DMS53 treated with DMSO at 0.1 percent for 48 hours (cell line): Measurements from ENCODE around the gene KDELR3.
"Not testable (repeated sequence)": the region's sequence is repeated elsewhere in the genome, so short reads cannot be mapped to it uniquely, and the experiment has no call there.

Source experiments
- DNase-seq: peaks from one replicate; lab custom pipeline; 2025; ENCODE audit not compliant: unreplicated experiment; lab: John Stamatoyannopoulos, UW

KDELR3 gene

DNA sequence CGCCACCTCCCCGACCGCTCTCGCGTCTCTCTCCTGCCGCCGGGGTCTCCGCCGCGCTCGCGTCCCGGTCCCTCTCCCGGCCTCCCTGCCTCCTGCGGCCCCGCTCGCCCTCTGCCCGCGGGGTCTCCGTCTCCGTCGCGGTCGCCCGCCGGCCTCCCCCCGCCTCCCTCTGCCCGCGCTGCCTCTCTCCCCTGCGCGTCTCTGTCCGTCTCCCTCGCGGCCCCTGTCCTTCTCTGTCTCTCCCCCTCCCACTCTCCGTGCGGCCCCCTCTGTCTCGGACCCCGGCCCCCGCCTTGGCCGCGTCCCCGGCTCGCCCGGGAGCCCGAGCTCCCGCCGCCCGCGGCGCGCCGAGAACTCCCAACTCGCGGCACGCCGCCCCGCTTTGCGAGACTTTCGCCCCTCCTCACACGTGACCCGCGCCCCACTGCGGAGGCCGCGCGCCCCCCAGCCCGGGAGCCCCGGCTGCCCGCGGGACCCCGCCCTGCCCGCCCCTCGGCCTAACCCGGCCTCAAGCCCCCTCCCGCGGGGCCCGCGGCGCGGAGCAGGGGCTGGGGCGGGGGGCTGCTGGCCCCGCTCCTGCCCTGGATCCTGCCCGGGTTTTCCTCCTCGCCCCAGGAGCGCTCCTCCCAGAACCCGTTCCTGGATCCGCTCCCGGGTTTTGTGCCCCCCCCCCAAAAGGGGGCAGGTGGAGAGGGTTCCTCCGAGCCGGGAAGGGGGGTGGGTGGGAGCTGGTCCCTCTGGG is 12.2 kb upstream of the KDELR3 start:
- no peak for DNase-seq

- no peak for DNase-seq
Measured at GRCh38 chr22:38456272-38456835, 11.5 kb upstream of the KDELR3 start.

GRCh38 chr22:38456841-38457699 is 10.8 kb upstream of the KDELR3 start:
- no peak for DNase-seq

DNA sequence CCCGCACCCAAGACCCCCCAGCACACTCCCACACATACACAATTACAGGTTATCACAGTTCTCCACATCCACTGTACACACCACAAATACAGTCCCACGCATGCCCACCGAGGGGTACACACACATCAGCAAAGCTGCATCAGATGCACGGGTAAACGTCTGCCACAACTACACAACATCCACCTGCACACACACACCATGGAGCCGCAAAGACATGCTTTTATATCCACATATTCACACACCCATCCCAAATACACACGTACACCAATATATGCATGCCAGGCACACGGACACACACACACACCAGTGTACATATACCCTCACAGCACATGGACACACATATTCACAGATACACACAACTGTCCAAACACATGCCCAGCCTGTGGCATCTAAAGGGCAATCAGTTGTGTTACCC is 7.5 kb upstream of the KDELR3 start:
- no peak for DNase-seq

GRCh38 chr22:38461057-38461413 is 6.9 kb upstream of the KDELR3 start:
- DNase-seq: no peak

DNA sequence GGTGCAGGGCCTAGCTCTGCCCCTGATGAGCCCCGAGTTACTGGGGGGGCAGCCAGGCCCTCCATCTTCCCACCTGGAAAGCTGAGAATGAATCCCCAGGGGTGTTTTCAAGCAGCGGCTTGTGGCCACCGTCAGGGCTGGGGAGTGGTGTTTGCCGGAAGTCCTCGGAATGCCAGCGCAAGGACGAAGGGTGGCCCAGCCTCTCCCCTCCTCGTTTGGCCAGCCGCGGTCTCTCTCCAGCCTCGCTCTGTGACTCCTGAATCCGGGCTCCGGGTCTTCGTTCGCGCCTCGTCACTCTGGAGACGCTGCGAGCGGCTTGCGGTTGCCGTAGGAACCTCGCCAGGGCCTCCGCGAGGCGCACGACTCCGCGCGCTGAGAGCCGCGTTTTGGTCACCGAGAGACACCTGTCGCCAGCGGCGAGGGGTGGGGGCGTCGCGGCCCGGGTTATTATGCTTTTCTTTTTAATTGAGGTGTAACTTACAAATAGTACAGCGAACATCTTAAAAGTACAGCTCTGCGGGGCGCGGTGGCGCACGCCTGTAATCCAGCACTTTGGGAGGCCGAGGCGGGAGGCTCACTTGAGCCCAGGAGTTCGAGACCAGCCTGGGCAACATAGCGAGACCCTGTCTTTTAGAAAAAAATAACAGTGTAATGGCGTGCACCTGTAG is 6.3 kb upstream of the KDELR3 start:
- DNase-seq: peak; percentile 74

- DNase-seq: no peak
Measured at GRCh38 chr22:38462960-38463784, 4.7 kb upstream of the KDELR3 start.

- no peak for DNase-seq
Measured at GRCh38 chr22:38464992-38465672, 2.8 kb upstream of the KDELR3 start.

GRCh38 chr22:38465673-38466490 is 2.0 kb upstream of the KDELR3 start:
- no peak for DNase-seq

GRCh38 chr22:38467438-38467903 is 425 bp upstream of the KDELR3 start:
- no peak for DNase-seq

DNA sequence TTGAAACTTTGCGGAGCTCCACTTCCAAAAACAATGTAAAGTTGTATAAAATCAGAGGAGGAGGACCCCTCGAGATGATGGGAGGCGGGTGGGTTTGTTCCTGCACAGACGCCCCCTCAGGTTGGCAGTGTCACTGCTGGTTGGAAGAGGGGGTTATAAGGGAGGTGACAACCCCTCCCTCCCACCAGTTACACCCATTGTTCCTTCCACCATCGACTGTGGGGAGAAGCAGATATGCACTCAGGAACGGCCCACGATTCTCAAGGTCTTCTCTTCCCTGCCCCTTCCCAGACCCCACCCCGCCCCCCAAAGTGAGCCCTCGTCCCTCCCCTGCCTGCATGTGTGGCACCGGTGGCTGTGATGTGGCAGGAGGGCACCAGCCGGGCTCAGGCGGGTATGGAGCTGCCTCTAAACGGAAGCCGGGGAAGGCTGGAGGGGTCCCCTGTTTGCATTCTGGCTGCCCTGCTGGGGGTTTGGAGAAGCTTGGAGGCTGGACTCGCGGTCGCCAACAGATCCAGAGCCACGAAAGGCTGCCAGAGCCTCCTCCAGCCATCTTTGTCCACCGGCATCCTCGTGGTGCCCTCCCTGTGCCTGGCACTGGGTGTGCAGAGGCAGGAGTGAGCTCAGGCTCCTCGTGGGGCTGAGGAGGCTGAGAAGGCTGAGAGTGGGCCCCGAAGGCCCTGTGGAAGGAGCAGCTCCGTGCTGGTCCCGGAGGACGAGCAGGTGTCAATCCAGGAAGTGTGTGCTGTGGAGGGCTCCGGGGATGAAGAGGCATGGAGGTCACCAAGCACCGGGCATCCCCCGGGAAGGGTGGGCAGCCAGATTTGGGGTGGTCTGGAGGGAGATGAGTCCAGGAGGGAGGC is 778 bp downstream of the KDELR3 start:
- no peak for DNase-seq

DNA sequence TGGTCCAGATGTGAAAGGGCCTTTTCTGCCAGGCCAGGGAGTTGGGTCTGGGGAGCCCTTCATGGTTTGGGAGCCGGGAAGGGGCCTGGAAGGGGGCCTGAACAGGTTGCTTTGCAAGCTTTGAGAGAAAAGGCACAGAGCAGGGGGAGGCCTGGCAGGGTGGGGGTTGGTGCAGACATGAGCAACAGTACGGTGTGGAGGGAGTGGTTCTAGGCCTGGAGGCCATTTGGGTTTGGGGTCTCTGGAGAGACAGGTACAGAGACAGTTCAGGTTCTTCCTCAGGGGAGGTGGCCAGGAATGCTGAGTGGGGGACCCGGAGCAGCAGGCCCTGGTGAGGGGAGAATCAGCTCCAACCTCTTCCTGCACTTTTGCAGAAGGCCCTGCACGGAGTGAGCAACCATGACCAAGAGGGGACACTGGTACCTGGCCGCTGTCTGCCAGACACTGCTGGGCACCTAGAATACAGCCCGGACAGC is 1.4 kb downstream of the KDELR3 start:
- DNase-seq: no peak

- not testable (repeated sequence) for DNase-seq
Measured at GRCh38 chr22:38470179-38470578, 2.3 kb downstream of the KDELR3 start.

DNA sequence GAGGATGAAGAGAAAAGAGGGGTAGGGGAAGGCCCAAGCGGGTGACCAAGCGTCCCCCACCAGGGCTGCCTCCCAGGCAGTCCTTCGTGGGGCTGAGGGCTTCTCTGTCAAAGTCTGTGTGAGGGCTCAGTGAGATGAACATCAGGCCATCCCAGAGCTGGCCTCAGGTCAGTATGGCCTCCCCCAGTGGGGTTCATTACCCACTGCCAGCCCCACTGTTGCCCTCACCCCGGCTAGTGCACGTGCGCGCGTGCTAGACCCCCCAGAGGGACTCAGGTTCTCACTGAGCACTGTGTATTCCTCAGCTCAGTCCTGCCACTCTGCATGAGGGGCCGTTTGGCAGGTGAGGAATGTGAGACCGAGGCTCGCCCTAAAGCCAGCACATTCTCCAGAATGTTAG is 3.3 kb downstream of the KDELR3 start:
- DNase-seq: no peak

DNA sequence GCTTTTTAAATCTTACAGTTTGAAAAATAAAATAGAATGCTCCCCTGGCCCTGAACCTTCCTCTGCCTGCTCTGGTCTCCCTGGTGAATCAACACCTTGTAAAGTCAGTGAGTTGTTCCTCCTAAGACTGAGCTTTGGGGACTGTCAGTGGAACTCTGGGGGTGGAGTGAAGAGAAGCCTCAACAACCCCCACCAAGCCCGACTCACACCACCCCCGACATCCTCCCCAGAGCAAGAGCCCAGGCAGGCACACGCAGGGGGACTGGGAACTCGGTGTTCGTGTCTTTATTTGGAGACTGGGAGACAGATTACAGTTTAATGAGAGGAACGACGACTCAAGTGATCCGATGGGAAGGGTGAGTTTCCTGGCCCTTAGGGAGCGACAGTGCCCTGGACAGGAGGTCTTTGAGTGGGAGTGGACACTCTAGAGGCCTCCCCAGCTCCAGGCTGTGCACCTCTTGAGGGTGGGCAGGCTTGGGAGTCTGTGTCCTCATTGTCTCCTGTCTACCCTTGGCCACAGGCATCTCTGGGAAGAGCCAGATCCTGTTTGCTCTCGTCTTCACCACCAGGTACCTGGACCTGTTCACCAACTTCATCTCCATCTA is 6.2 kb downstream of the KDELR3 start:
- no peak for DNase-seq

GRCh38 chr22:38477585-38477984 is 9.7 kb downstream of the KDELR3 start:
- DNase-seq: no peak

- DNase-seq: no peak
Measured at GRCh38 chr22:38479096-38479837, 11.4 kb downstream of the KDELR3 start.
